ENCODE data around the gene CISD1. TPM values are rescaled to one million over a fixed set of nuclear protein-coding genes. Genes with fewer than 3 reads are reported as not detected.
"Not testable (repeated sequence)": the region's sequence is repeated elsewhere in the genome, so short reads cannot be mapped to it uniquely, and the experiment has no call there.

CISD1 gene
- total RNA-seq (4.4 TPM), polyA plus RNA-seq (10 to 100 TPM; 50.3 to 79.5 (median 56.8) TPM)

GRCh38 chr10:58268946-58269781, at the start of gene CISD1:
Gene CISD1, plus strand, starts transcription at chr10:58269162. Its CDS starts 112 bp downstream, at chr10:58269274.
- H3K27me3 ChIP-seq (ENCODE audit: control insufficient read depth, insufficient read depth, low read length): no peaks in the 10 kb centered on the region
- Mint-ChIP-seq H3K27me3 (peaks cover 4% of the 10 kb centered on the region), H3K4me1 (peaks cover 27 to 43% (median 38%) of the 10 kb centered on the region in 4 donors), H3K27ac (peak within 1 kb of the TSS; percentile 93 to 99 (median 95)), H3K9me3 (no peaks in the 10 kb centered on the region), H3K4me3 (peak within 1 kb of the TSS; percentile 93 to 97 (median 95)), H3K36me3 (no peaks in the 10 kb centered on the region)
- H3K27ac ChIP-seq (ENCODE audit: insufficient read depth, low read length, poor library complexity, severe bottlenecking): peak within 1 kb of the TSS; percentile 91
- H3K4me3 ChIP-seq (ENCODE audit: low read depth, low read length): peak within 1 kb of the TSS; percentile 97
- ATAC-seq (ENCODE audit: low read depth in 2 of 2) (peak; percentile 70 to 79), DNase-seq (peak; percentile 92 to 99 (median 92))
- no peaks in the 10 kb centered on the region for H3K36me3 ChIP-seq (ENCODE audit: control insufficient read depth, insufficient read depth, low read length)
- H3K9me3 ChIP-seq (ENCODE audit: control insufficient read depth in 2 of 2, low read length in 2 of 2): no peaks in the 10 kb centered on the region
- H3K4me1 ChIP-seq (ENCODE audit: control insufficient read depth, insufficient read depth, low read length, poor library complexity, severe bottlenecking): peaks cover 35% of the 10 kb centered on the region

- no peak overlapping the region for H3K27ac ChIP-seq (ENCODE audit: insufficient read depth, low read length, poor library complexity, severe bottlenecking)
- Mint-ChIP-seq H3K36me3 (peaks cover 30% of the 10 kb centered on the region), H3K4me3 (no peak overlapping the region), H3K27me3 (no peaks in the 10 kb centered on the region), H3K27ac (no peak overlapping the region), H3K9me3 (no peaks in the 10 kb centered on the region), H3K4me1 (peaks cover 0 to 10% (median 5%) of the 10 kb centered on the region in 4 donors)
- H3K4me3 ChIP-seq (ENCODE audit: low read depth, low read length): no peak overlapping the region
- no peaks in the 10 kb centered on the region for H3K4me1 ChIP-seq (ENCODE audit: control insufficient read depth, insufficient read depth, low read length, poor library complexity, severe bottlenecking)
- ATAC-seq (ENCODE audit: low read depth in 2 of 2) (no peak), DNase-seq (no peak)
- no peaks in the 10 kb centered on the region for H3K36me3 ChIP-seq (ENCODE audit: control insufficient read depth, insufficient read depth, low read length)
- no peaks in the 10 kb centered on the region for H3K27me3 ChIP-seq (ENCODE audit: control insufficient read depth, insufficient read depth, low read length)
- H3K9me3 ChIP-seq (ENCODE audit: control insufficient read depth in 2 of 2, low read length in 2 of 2): no peaks in the 10 kb centered on the region
These were observed 49.1 kb upstream of the CISD1 start for GRCh38 chr10:58219875-58220274.

GRCh38 chr10:58220769-58221451, 48.1 kb upstream of the CISD1 start:
- H3K27me3 Mint-ChIP-seq: no peaks in the 10 kb centered on the region
- peaks cover 5% of the 10 kb centered on the region for H3K36me3 ChIP-seq (ENCODE audit: control insufficient read depth, insufficient read depth, low read length)
- no peak overlapping the region for H3K4me3 Mint-ChIP-seq
- H3K9me3 Mint-ChIP-seq: no peaks in the 10 kb centered on the region
- H3K4me3 ChIP-seq (ENCODE audit: low read depth, low read length): no peak overlapping the region
- ATAC-seq (ENCODE audit: low read depth in 2 of 2) (no peak), DNase-seq (no peak)
- no peaks in the 10 kb centered on the region for H3K4me1 ChIP-seq (ENCODE audit: control insufficient read depth, insufficient read depth, low read length, poor library complexity, severe bottlenecking)
- no peaks in the 10 kb centered on the region for H3K9me3 ChIP-seq (ENCODE audit: control insufficient read depth in 2 of 2, low read length in 2 of 2)
- H3K4me1 Mint-ChIP-seq: peaks cover 0 to 7% (median 5%) of the 10 kb centered on the region in 4 donors
- H3K36me3 Mint-ChIP-seq: peaks cover 26% of the 10 kb centered on the region
- H3K27ac Mint-ChIP-seq: no peak overlapping the region
- no peak overlapping the region for H3K27ac ChIP-seq (ENCODE audit: insufficient read depth, low read length, poor library complexity, severe bottlenecking)
- no peaks in the 10 kb centered on the region for H3K27me3 ChIP-seq (ENCODE audit: control insufficient read depth, insufficient read depth, low read length)

- Histone ChIP-seq H3K27ac (ENCODE audit: insufficient read depth, low read length, poor library complexity, severe bottlenecking) (no peak overlapping the region), H3K27me3 (ENCODE audit: control insufficient read depth, insufficient read depth, low read length) (no peaks in the 10 kb centered on the region), H3K9me3 (ENCODE audit: control insufficient read depth in 2 of 2, low read length in 2 of 2) (no peaks in the 10 kb centered on the region), H3K4me3 (ENCODE audit: low read depth, low read length) (no peak overlapping the region), H3K36me3 (ENCODE audit: control insufficient read depth, insufficient read depth, low read length) (peaks cover 18% of the 10 kb centered on the region), H3K4me1 (ENCODE audit: control insufficient read depth, insufficient read depth, low read length, poor library complexity, severe bottlenecking) (no peaks in the 10 kb centered on the region)
- H3K27me3 Mint-ChIP-seq: no peaks in the 10 kb centered on the region
- H3K9me3 Mint-ChIP-seq: no peaks in the 10 kb centered on the region
- no peak overlapping the region for H3K27ac Mint-ChIP-seq
- ATAC-seq (ENCODE audit: low read depth in 2 of 2) (no peak), DNase-seq (no peak)
- H3K4me3 Mint-ChIP-seq: no peak overlapping the region
- H3K36me3 Mint-ChIP-seq: peaks cover 34% of the 10 kb centered on the region
- H3K4me1 Mint-ChIP-seq: peaks cover 0 to 7% (median 5%) of the 10 kb centered on the region in 4 donors
These were observed 43.3 kb upstream of the CISD1 start for GRCh38 chr10:58225654-58226053.

GRCh38 chr10:58229856-58230255, 39.1 kb upstream of the CISD1 start:
- peaks cover 21% of the 10 kb centered on the region for H3K36me3 ChIP-seq (ENCODE audit: control insufficient read depth, insufficient read depth, low read length)
- Mint-ChIP-seq H3K36me3 (peaks cover 61% of the 10 kb centered on the region), H3K4me1 (peaks cover 0 to 14% (median 7%) of the 10 kb centered on the region in 4 donors)
- not testable (repeated sequence) for H3K27ac Mint-ChIP-seq; H3K9me3 Mint-ChIP-seq; H3K4me1 ChIP-seq (ENCODE audit: control insufficient read depth, insufficient read depth, low read length, poor library complexity, severe bottlenecking); H3K9me3 ChIP-seq (ENCODE audit: control insufficient read depth in 2 of 2, low read length in 2 of 2); H3K27ac ChIP-seq (ENCODE audit: insufficient read depth, low read length, poor library complexity, severe bottlenecking); H3K4me3 ChIP-seq (ENCODE audit: low read depth, low read length); ATAC-seq (ENCODE audit: low read depth in 2 of 2); DNase-seq; H3K27me3 Mint-ChIP-seq; H3K4me3 Mint-ChIP-seq; H3K27me3 ChIP-seq (ENCODE audit: control insufficient read depth, insufficient read depth, low read length)

GRCh38 chr10:58237014-58237834, 31.7 kb upstream of the CISD1 start:
- no peak overlapping the region for H3K27ac ChIP-seq (ENCODE audit: insufficient read depth, low read length, poor library complexity, severe bottlenecking)
- H3K4me1 ChIP-seq (ENCODE audit: control insufficient read depth, insufficient read depth, low read length, poor library complexity, severe bottlenecking): no peaks in the 10 kb centered on the region
- H3K36me3 ChIP-seq (ENCODE audit: control insufficient read depth, insufficient read depth, low read length): peaks cover 19% of the 10 kb centered on the region
- no peaks in the 10 kb centered on the region for H3K27me3 ChIP-seq (ENCODE audit: control insufficient read depth, insufficient read depth, low read length)
- H3K27me3 Mint-ChIP-seq: no peaks in the 10 kb centered on the region
- H3K36me3 Mint-ChIP-seq: peaks cover 55% of the 10 kb centered on the region
- H3K4me3 Mint-ChIP-seq: no peak overlapping the region
- H3K9me3 ChIP-seq (ENCODE audit: control insufficient read depth in 2 of 2, low read length in 2 of 2): no peaks in the 10 kb centered on the region
- H3K4me3 ChIP-seq (ENCODE audit: low read depth, low read length): no peak overlapping the region
- H3K27ac Mint-ChIP-seq: no peak overlapping the region
- H3K9me3 Mint-ChIP-seq: peaks cover 0 to 8% (median 2%) of the 10 kb centered on the region in 7 donors
- DNase-seq: peak in 1 of 3 donors; percentile 4
- ATAC-seq (ENCODE audit: low read depth in 2 of 2): no peak
- peaks cover 15 to 40% (median 29%) of the 10 kb centered on the region in 4 donors for H3K4me1 Mint-ChIP-seq

- DNase-seq (no peak), ATAC-seq (ENCODE audit: low read depth in 2 of 2) (no peak)
- Histone ChIP-seq H3K27ac (ENCODE audit: insufficient read depth, low read length, poor library complexity, severe bottlenecking) (no peak overlapping the region), H3K27me3 (ENCODE audit: control insufficient read depth, insufficient read depth, low read length) (no peaks in the 10 kb centered on the region), H3K4me1 (ENCODE audit: control insufficient read depth, insufficient read depth, low read length, poor library complexity, severe bottlenecking) (no peaks in the 10 kb centered on the region), H3K36me3 (ENCODE audit: control insufficient read depth, insufficient read depth, low read length) (peaks cover 16% of the 10 kb centered on the region), H3K4me3 (ENCODE audit: low read depth, low read length) (no peak overlapping the region), H3K9me3 (ENCODE audit: control insufficient read depth in 2 of 2, low read length in 2 of 2) (no peaks in the 10 kb centered on the region)
- H3K9me3 Mint-ChIP-seq: peaks cover 0 to 8% (median 2%) of the 10 kb centered on the region in 7 donors
- H3K36me3 Mint-ChIP-seq: peaks cover 44% of the 10 kb centered on the region
- no peaks in the 10 kb centered on the region for H3K27me3 Mint-ChIP-seq
- peak overlapping the region in 1 of 4 donors; percentile 44 for H3K4me3 Mint-ChIP-seq
- peaks cover 11 to 42% (median 34%) of the 10 kb centered on the region in 4 donors for H3K4me1 Mint-ChIP-seq
- H3K27ac Mint-ChIP-seq: peak overlapping the region in 1 of 3 donors; percentile 57
These were observed 29.3 kb upstream of the CISD1 start for GRCh38 chr10:58239561-58240169.

Data from CD4-positive, CD25-positive, alpha-beta regulatory T cell (primary cell).